ENCODE results near the gene PEAK1. TPM values are rescaled to one million over a fixed set of nuclear protein-coding genes. Genes with fewer than 3 reads are reported as not detected.

PEAK1 gene
- total RNA-seq, 1 experiment from 2014 or later: 2.5 TPM

GRCh38 chr15:77457191-77457904, 37.4 kb upstream of the PEAK1 start:
- DNase-seq: no peak
- Histone ChIP-seq H3K27me3 (ENCODE audit: low read length) (no peaks in the 10 kb centered on the region), H3K9me2 (replicated peaks; ENCODE audit: insufficient read depth, low read length) (no peaks in the 10 kb centered on the region), H2AFZ (ENCODE audit: low read length) (no peak overlapping the region), H3K36me3 (ENCODE audit: insufficient read depth, low read length) (no peaks in the 10 kb centered on the region), H3K4me3 (ENCODE audit: low read length) (no peak overlapping the region), H3K4me1 (ENCODE audit: low read length) (0 out of 2 replicates have a peak, but pooled peaks cover 3% of the 10 kb centered on the region), H3K27ac (ENCODE audit: low read length) (no peak overlapping the region), H3K9ac (ENCODE audit: low read length) (no peak overlapping the region), H4K20me1 (ENCODE audit: insufficient read depth, low read depth, low read length) (no peaks in the 10 kb centered on the region), H3K9me3 (ENCODE audit: low read length) (no peaks in the 10 kb centered on the region), H3K79me2 (ENCODE audit: low read length) (no peaks in the 10 kb centered on the region; the same call in 1 of the 2 replicates), H3K4me2 (ENCODE audit: low read depth, low read length, poor library complexity, severe bottlenecking) (no peak overlapping the region)

- H3K36me3 ChIP-seq (ENCODE audit: insufficient read depth, low read length): no peaks in the 10 kb centered on the region
- H2AFZ ChIP-seq (ENCODE audit: low read length): no peak overlapping the region
- H3K4me1 ChIP-seq (ENCODE audit: low read length): 0 out of 2 replicates have a peak, but pooled peaks cover 3% of the 10 kb centered on the region
- H3K4me3 ChIP-seq (ENCODE audit: low read length): no peak overlapping the region
- DNase-seq: no peak
- no peaks in the 10 kb centered on the region for H3K9me3 ChIP-seq (ENCODE audit: low read length)
- no peaks in the 10 kb centered on the region for H4K20me1 ChIP-seq (ENCODE audit: insufficient read depth, low read depth, low read length)
- H3K79me2 ChIP-seq (ENCODE audit: low read length): no peaks in the 10 kb centered on the region; the same call in 1 of the 2 replicates
- no peaks in the 10 kb centered on the region for H3K9me2 ChIP-seq (replicated peaks; ENCODE audit: insufficient read depth, low read length)
- H3K27ac ChIP-seq (ENCODE audit: low read length): no peak overlapping the region
- H3K27me3 ChIP-seq (ENCODE audit: low read length): no peaks in the 10 kb centered on the region
- H3K9ac ChIP-seq (ENCODE audit: low read length): no peak overlapping the region
- no peak overlapping the region for H3K4me2 ChIP-seq (ENCODE audit: low read depth, low read length, poor library complexity, severe bottlenecking)
Observed at GRCh38 chr15:77456746-77457145, 36.8 kb upstream of the PEAK1 start.

GRCh38 chr15:77455696-77456321, 35.9 kb upstream of the PEAK1 start:
- no peak overlapping the region for H2AFZ ChIP-seq (ENCODE audit: low read length)
- no peak overlapping the region for H3K4me3 ChIP-seq (ENCODE audit: low read length)
- DNase-seq: no peak
- no peak overlapping the region for H3K27ac ChIP-seq (ENCODE audit: low read length)
- H3K36me3 ChIP-seq (ENCODE audit: insufficient read depth, low read length): no peaks in the 10 kb centered on the region
- no peaks in the 10 kb centered on the region for H3K9me2 ChIP-seq (replicated peaks; ENCODE audit: insufficient read depth, low read length)
- no peaks in the 10 kb centered on the region for H4K20me1 ChIP-seq (ENCODE audit: insufficient read depth, low read depth, low read length)
- H3K9ac ChIP-seq (ENCODE audit: low read length): no peak overlapping the region
- no peaks in the 10 kb centered on the region for H3K9me3 ChIP-seq (ENCODE audit: low read length)
- H3K4me1 ChIP-seq (ENCODE audit: low read length): 0 out of 2 replicates have a peak, but pooled peaks cover 3% of the 10 kb centered on the region
- no peaks in the 10 kb centered on the region for H3K27me3 ChIP-seq (ENCODE audit: low read length)
- no peaks in the 10 kb centered on the region; the same call in 1 of the 2 replicates for H3K79me2 ChIP-seq (ENCODE audit: low read length)
- no peak overlapping the region for H3K4me2 ChIP-seq (ENCODE audit: low read depth, low read length, poor library complexity, severe bottlenecking)

GRCh38 chr15:77454951-77455350, 35.0 kb upstream of the PEAK1 start:
- no peaks in the 10 kb centered on the region for H3K27me3 ChIP-seq (ENCODE audit: low read length)
- no peak for DNase-seq
- no peaks in the 10 kb centered on the region; the same call in 1 of the 2 replicates for H3K79me2 ChIP-seq (ENCODE audit: low read length)
- H3K4me1 ChIP-seq (ENCODE audit: low read length): 0 out of 2 replicates have a peak, but pooled peaks cover 3% of the 10 kb centered on the region
- H3K9ac ChIP-seq (ENCODE audit: low read length): no peak overlapping the region
- no peaks in the 10 kb centered on the region for H3K36me3 ChIP-seq (ENCODE audit: insufficient read depth, low read length)
- no peaks in the 10 kb centered on the region for H3K9me2 ChIP-seq (replicated peaks; ENCODE audit: insufficient read depth, low read length)
- H3K4me2 ChIP-seq (ENCODE audit: low read depth, low read length, poor library complexity, severe bottlenecking): no peak overlapping the region
- no peak overlapping the region for H3K4me3 ChIP-seq (ENCODE audit: low read length)
- H4K20me1 ChIP-seq (ENCODE audit: insufficient read depth, low read depth, low read length): no peaks in the 10 kb centered on the region
- no peak overlapping the region for H3K27ac ChIP-seq (ENCODE audit: low read length)
- no peaks in the 10 kb centered on the region for H3K9me3 ChIP-seq (ENCODE audit: low read length)
- H2AFZ ChIP-seq (ENCODE audit: low read length): no peak overlapping the region

- DNase-seq: no peak
- Histone ChIP-seq H3K79me2 (ENCODE audit: low read length) (no peaks in the 10 kb centered on the region; the same call in 1 of the 2 replicates), H3K36me3 (ENCODE audit: insufficient read depth, low read length) (no peaks in the 10 kb centered on the region), H3K9me3 (ENCODE audit: low read length) (no peaks in the 10 kb centered on the region), H3K4me2 (ENCODE audit: low read depth, low read length, poor library complexity, severe bottlenecking) (no peak overlapping the region), H2AFZ (ENCODE audit: low read length) (no peak overlapping the region), H3K9ac (ENCODE audit: low read length) (no peak overlapping the region), H4K20me1 (ENCODE audit: insufficient read depth, low read depth, low read length) (no peaks in the 10 kb centered on the region), H3K27me3 (ENCODE audit: low read length) (no peaks in the 10 kb centered on the region), H3K9me2 (replicated peaks; ENCODE audit: insufficient read depth, low read length) (no peaks in the 10 kb centered on the region), H3K4me1 (ENCODE audit: low read length) (0 out of 2 replicates have a peak, but pooled peaks cover 3% of the 10 kb centered on the region), H3K27ac (ENCODE audit: low read length) (no peak overlapping the region), H3K4me3 (ENCODE audit: low read length) (no peak overlapping the region)
Observed at GRCh38 chr15:77454265-77454664, 34.4 kb upstream of the PEAK1 start.

GRCh38 chr15:77446840-77447390, 27.0 kb upstream of the PEAK1 start:
- Histone ChIP-seq H3K36me3 (ENCODE audit: insufficient read depth, low read length) (no peaks in the 10 kb centered on the region), H3K4me1 (ENCODE audit: low read length) (no peaks in the 10 kb centered on the region), H3K79me2 (ENCODE audit: low read length) (peaks cover 5% of the 10 kb centered on the region; the same call in 1 of the 2 replicates), H3K9ac (ENCODE audit: low read length) (no peak overlapping the region), H3K27ac (ENCODE audit: low read length) (no peak overlapping the region), H3K9me3 (ENCODE audit: low read length) (no peaks in the 10 kb centered on the region), H3K4me3 (ENCODE audit: low read length) (no peak overlapping the region), H3K27me3 (ENCODE audit: low read length) (no peaks in the 10 kb centered on the region), H4K20me1 (ENCODE audit: insufficient read depth, low read depth, low read length) (peaks cover 14% of the 10 kb centered on the region), H2AFZ (ENCODE audit: low read length) (no peak overlapping the region), H3K4me2 (ENCODE audit: low read depth, low read length, poor library complexity, severe bottlenecking) (no peak overlapping the region), H3K9me2 (replicated peaks; ENCODE audit: insufficient read depth, low read length) (no peaks in the 10 kb centered on the region)
- DNase-seq: no peak

GRCh38 chr15:77440378-77440999, 20.6 kb upstream of the PEAK1 start:
- Histone ChIP-seq H3K9me2 (replicated peaks; ENCODE audit: insufficient read depth, low read length) (no peaks in the 10 kb centered on the region), H2AFZ (ENCODE audit: low read length) (no peak overlapping the region), H3K79me2 (ENCODE audit: low read length) (peaks cover 13% of the 10 kb centered on the region; the same call in 1 of the 2 replicates), H3K4me1 (ENCODE audit: low read length) (peaks cover 5% of the 10 kb centered on the region), H3K27ac (ENCODE audit: low read length) (no peak overlapping the region), H3K4me2 (ENCODE audit: low read depth, low read length, poor library complexity, severe bottlenecking) (no peak overlapping the region), H4K20me1 (ENCODE audit: insufficient read depth, low read depth, low read length) (peaks cover 57% of the 10 kb centered on the region), H3K9ac (ENCODE audit: low read length) (no peak overlapping the region), H3K36me3 (ENCODE audit: insufficient read depth, low read length) (no peaks in the 10 kb centered on the region), H3K27me3 (ENCODE audit: low read length) (no peaks in the 10 kb centered on the region), H3K9me3 (ENCODE audit: low read length) (no peaks in the 10 kb centered on the region), H3K4me3 (ENCODE audit: low read length) (no peak overlapping the region)
- no peak for DNase-seq

GRCh38 chr15:77437264-77437663, 17.4 kb upstream of the PEAK1 start:
- no peaks in the 10 kb centered on the region for H3K36me3 ChIP-seq (ENCODE audit: insufficient read depth, low read length)
- no peaks in the 10 kb centered on the region for H3K27me3 ChIP-seq (ENCODE audit: low read length)
- peaks cover 5% of the 10 kb centered on the region for H3K4me1 ChIP-seq (ENCODE audit: low read length)
- H3K27ac ChIP-seq (ENCODE audit: low read length): no peak overlapping the region
- H3K9ac ChIP-seq (ENCODE audit: low read length): no peak overlapping the region
- H3K9me2 ChIP-seq (replicated peaks; ENCODE audit: insufficient read depth, low read length): no peaks in the 10 kb centered on the region
- no peak for DNase-seq
- H3K4me3 ChIP-seq (ENCODE audit: low read length): no peak overlapping the region
- peaks cover 68% of the 10 kb centered on the region for H4K20me1 ChIP-seq (ENCODE audit: insufficient read depth, low read depth, low read length)
- H3K9me3 ChIP-seq (ENCODE audit: low read length): no peaks in the 10 kb centered on the region
- H3K79me2 ChIP-seq (ENCODE audit: low read length): peaks cover 17% of the 10 kb centered on the region; the same call in 1 of the 2 replicates
- no peak overlapping the region for H3K4me2 ChIP-seq (ENCODE audit: low read depth, low read length, poor library complexity, severe bottlenecking)
- H2AFZ ChIP-seq (ENCODE audit: low read length): no peak overlapping the region

Data from Karpas-422 (cell line).